ENCODE data around the gene CYP27C1.

The CYP27C1 gene

DNA sequence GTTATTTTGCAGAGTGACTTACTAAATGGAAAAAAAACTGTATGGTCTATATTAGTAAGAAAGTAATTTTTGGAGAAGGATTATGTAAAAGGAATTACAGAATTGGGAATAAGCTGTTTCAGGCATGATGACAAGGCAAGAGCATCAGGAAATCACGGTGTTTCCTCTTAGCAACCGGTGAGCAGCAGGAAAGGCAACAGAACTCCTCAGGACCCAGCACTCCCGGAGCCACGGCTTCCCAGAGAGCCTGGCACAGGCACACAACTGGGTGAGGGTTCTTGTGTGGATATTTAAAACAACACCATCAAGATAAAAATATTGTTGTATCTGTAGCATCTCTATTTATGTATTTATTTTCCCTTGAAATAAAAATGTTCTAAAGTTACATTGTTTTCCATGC is 34.4 kb downstream of the CYP27C1 start:
- TF ChIP-seq, protein P1, sequence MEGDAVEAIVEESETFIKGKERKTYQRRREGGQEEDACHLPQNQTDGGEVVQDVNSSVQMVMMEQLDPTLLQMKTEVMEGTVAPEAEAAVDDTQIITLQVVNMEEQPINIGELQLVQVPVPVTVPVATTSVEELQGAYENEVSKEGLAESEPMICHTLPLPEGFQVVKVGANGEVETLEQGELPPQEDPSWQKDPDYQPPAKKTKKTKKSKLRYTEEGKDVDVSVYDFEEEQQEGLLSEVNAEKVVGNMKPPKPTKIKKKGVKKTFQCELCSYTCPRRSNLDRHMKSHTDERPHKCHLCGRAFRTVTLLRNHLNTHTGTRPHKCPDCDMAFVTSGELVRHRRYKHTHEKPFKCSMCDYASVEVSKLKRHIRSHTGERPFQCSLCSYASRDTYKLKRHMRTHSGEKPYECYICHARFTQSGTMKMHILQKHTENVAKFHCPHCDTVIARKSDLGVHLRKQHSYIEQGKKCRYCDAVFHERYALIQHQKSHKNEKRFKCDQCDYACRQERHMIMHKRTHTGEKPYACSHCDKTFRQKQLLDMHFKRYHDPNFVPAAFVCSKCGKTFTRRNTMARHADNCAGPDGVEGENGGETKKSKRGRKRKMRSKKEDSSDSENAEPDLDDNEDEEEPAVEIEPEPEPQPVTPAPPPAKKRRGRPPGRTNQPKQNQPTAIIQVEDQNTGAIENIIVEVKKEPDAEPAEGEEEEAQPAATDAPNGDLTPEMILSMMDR (IDR thresholded peaks at IDR 0.05; ENCODE audit: low read depth, low read length, poor library complexity, severe bottlenecking) = no peak
- TF ChIP-seq EZH2phosphoT487 (IDR thresholded peaks at IDR 0.05; ENCODE audit: borderline replicate concordance, low read length) = no peak
- H3K27me3 ChIP-seq (ENCODE audit: control insufficient read depth, low read length) = peaks cover 14% of the 10 kb centered on the region
- no peaks in the 10 kb centered on the region for H3K9me3 ChIP-seq (ENCODE audit: control insufficient read depth, insufficient read depth, low read length)
- no peaks in the 10 kb centered on the region for H4K20me1 ChIP-seq (ENCODE audit: control insufficient read depth, insufficient read depth, low read depth, low read length)
- no peaks in the 10 kb centered on the region for H3K79me2 ChIP-seq (ENCODE audit: control insufficient read depth, low read length)
- H3K36me3 ChIP-seq (ENCODE audit: control insufficient read depth, low read length) = no peaks in the 10 kb centered on the region
- no peaks in the 10 kb centered on the region for H3F3A ChIP-seq (ENCODE audit: control insufficient read depth, insufficient read depth)
- no peak overlapping the region for H3K27ac ChIP-seq (ENCODE audit: low read depth, low read length)
- no peaks in the 10 kb centered on the region for H3K9me2 ChIP-seq (replicated peaks; ENCODE audit: control insufficient read depth, low read length)
- H3K4me2 ChIP-seq (ENCODE audit: low read length) = no peak overlapping the region
- no peaks in the 10 kb centered on the region for H3K4me1 ChIP-seq (ENCODE audit: control insufficient read depth, low read length)
- H3K4me3 ChIP-seq (ENCODE audit: low read length) = no peak overlapping the region

DNA sequence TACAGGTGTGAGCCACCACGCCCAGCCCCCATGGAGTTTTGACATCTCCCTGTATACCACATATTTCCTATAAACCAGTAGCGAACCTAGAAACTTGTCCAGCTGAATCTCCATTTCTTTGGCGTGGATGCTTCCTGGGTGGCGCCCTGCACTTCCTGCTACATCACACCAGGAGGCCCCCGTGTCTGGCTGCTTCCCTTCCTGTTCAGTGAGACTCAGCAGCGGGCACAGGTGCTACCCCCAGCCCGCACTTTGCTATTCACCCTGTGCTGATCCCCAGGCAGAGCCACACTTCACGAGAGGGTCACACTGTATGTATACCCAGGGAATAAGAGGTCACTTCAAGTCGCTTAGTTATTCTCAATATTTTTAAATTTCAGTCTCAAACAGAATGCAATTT is 35.0 kb downstream of the CYP27C1 start:
- Histone ChIP-seq H3K27me3 (ENCODE audit: control insufficient read depth, low read length) (peaks cover 14% of the 10 kb centered on the region), H3K4me3 (ENCODE audit: low read length) (no peak overlapping the region), H4K20me1 (ENCODE audit: control insufficient read depth, insufficient read depth, low read depth, low read length) (no peaks in the 10 kb centered on the region), H3K27ac (ENCODE audit: low read depth, low read length) (no peak overlapping the region), H3F3A (ENCODE audit: control insufficient read depth, insufficient read depth) (no peaks in the 10 kb centered on the region), H3K9me3 (ENCODE audit: control insufficient read depth, insufficient read depth, low read length) (no peaks in the 10 kb centered on the region), H3K4me1 (ENCODE audit: control insufficient read depth, low read length) (no peaks in the 10 kb centered on the region), H3K9me2 (replicated peaks; ENCODE audit: control insufficient read depth, low read length) (no peaks in the 10 kb centered on the region), H3K36me3 (ENCODE audit: control insufficient read depth, low read length) (no peaks in the 10 kb centered on the region), H3K79me2 (ENCODE audit: control insufficient read depth, low read length) (no peaks in the 10 kb centered on the region), H3K4me2 (ENCODE audit: low read length) (no peak overlapping the region)
- no peak for TF ChIP-seq EZH2phosphoT487 (IDR thresholded peaks at IDR 0.05; ENCODE audit: borderline replicate concordance, low read length)
- TF ChIP-seq, protein P1 (IDR thresholded peaks at IDR 0.05; ENCODE audit: low read depth, low read length, poor library complexity, severe bottlenecking) = no peak

GRCh38 chr2:127183771-127184170 is 36.3 kb downstream of the CYP27C1 start:
- H3K27me3 ChIP-seq (ENCODE audit: control insufficient read depth, low read length) = peaks cover 19% of the 10 kb centered on the region
- no peak for TF ChIP-seq EZH2phosphoT487 (IDR thresholded peaks at IDR 0.05; ENCODE audit: borderline replicate concordance, low read length)
- TF ChIP-seq, protein P1 (IDR thresholded peaks at IDR 0.05; ENCODE audit: low read depth, low read length, poor library complexity, severe bottlenecking) = no peak
- H3F3A ChIP-seq (ENCODE audit: control insufficient read depth, insufficient read depth) = no peaks in the 10 kb centered on the region
- no peaks in the 10 kb centered on the region for H3K79me2 ChIP-seq (ENCODE audit: control insufficient read depth, low read length)
- H3K4me2 ChIP-seq (ENCODE audit: low read length) = no peak overlapping the region
- no peaks in the 10 kb centered on the region for H3K4me1 ChIP-seq (ENCODE audit: control insufficient read depth, low read length)
- no peaks in the 10 kb centered on the region for H3K9me3 ChIP-seq (ENCODE audit: control insufficient read depth, insufficient read depth, low read length)
- H3K4me3 ChIP-seq (ENCODE audit: low read length) = no peak overlapping the region
- no peaks in the 10 kb centered on the region for H3K36me3 ChIP-seq (ENCODE audit: control insufficient read depth, low read length)
- H3K27ac ChIP-seq (ENCODE audit: low read depth, low read length) = no peak overlapping the region
- no peaks in the 10 kb centered on the region for H4K20me1 ChIP-seq (ENCODE audit: control insufficient read depth, insufficient read depth, low read depth, low read length)
- no peaks in the 10 kb centered on the region for H3K9me2 ChIP-seq (replicated peaks; ENCODE audit: control insufficient read depth, low read length)
